Astrocyte (in vitro differentiated cells and primary cell): ENCODE results near the gene RTTN. TPM values are rescaled to one million over a fixed set of nuclear protein-coding genes. Genes with fewer than 3 reads are reported as not detected.

Experiments
- DNase-seq: peaks from one replicate; pipeline ENCODE4 v3.0.0-alpha.2; 2010; ENCODE audit warnings: low read depth
- FAIRE-seq: peaks from 2 replicates; lab custom pipeline; 2011; peaks lifted over from hg19 to GRCh38; lab: Jason Lieb, UNC
- H2AFZ ChIP-seq: 2 replicates; pipeline ENCODE4 v1.6.0; 2012; ENCODE audit warnings: low read depth, low read length, inconsistent platforms
- H3K27ac ChIP-seq: 2 replicates; pipeline ENCODE4 v1.5.1; 2011; ENCODE audit warnings: low read depth, low read length, inconsistent platforms
- H3K27me3 ChIP-seq: 2 replicates; pipeline ENCODE4 v1.6.0; 2011; ENCODE audit warnings: low read length, inconsistent platforms; ENCODE audit not compliant: insufficient read depth
- H3K36me3 ChIP-seq: 2 replicates; pipeline ENCODE4 v1.5.1; 2011; ENCODE audit warnings: low read length, inconsistent platforms; ENCODE audit not compliant: insufficient read depth
- H3K4me1 ChIP-seq: 2 replicates; pipeline ENCODE4 v1.5.1; 2011; ENCODE audit warnings: low read length, inconsistent platforms; ENCODE audit not compliant: insufficient read depth
- H3K4me2 ChIP-seq: 2 replicates; pipeline ENCODE4 v1.6.0; 2012; ENCODE audit warnings: low read length, inconsistent platforms
- H3K4me3 ChIP-seq: 2 replicates; pipeline ENCODE4 v1.5.1; 2011; ENCODE audit warnings: low read depth, mild to moderate bottlenecking, low read length, inconsistent platforms; ENCODE audit not compliant: insufficient read depth
- H3K79me2 ChIP-seq: 2 replicates; pipeline ENCODE4 v1.6.0; 2012; ENCODE audit warnings: mild to moderate bottlenecking, low read length, inconsistent platforms; ENCODE audit not compliant: insufficient read depth
- H3K9ac ChIP-seq: 2 replicates; pipeline ENCODE4 v1.6.0; 2012; ENCODE audit warnings: mild to moderate bottlenecking, low read length, inconsistent platforms
- H3K9me3 ChIP-seq: 2 replicates; pipeline ENCODE4 v1.5.1; 2012; ENCODE audit warnings: low read depth, mild to moderate bottlenecking, low read length, inconsistent platforms; ENCODE audit not compliant: insufficient read depth
- H4K20me1 ChIP-seq: 2 replicates; pipeline ENCODE4 v1.6.0; 2012; ENCODE audit warnings: low read length, inconsistent platforms; ENCODE audit not compliant: insufficient read depth
- H3K27ac Mint-ChIP-seq: one replicate; pipeline ENCODE4 v1.8.0; 2021; ENCODE audit warnings: mild to moderate bottlenecking, mixed read lengths; ENCODE audit not compliant: unreplicated experiment
- H3K27me3 Mint-ChIP-seq: one replicate; pipeline ENCODE4 v1.8.0; 2021; ENCODE audit warnings: low read depth, mixed read lengths; ENCODE audit not compliant: unreplicated experiment
- H3K36me3 Mint-ChIP-seq: one replicate; pipeline ENCODE4 v1.8.0; 2021; ENCODE audit warnings: low read depth, mixed read lengths; ENCODE audit not compliant: unreplicated experiment
- H3K4me1 Mint-ChIP-seq: one replicate; pipeline ENCODE4 v1.8.0; 2021; ENCODE audit warnings: low read depth, mixed read lengths; ENCODE audit not compliant: unreplicated experiment
- H3K4me3 Mint-ChIP-seq: one replicate; pipeline ENCODE4 v1.8.0; 2021; ENCODE audit warnings: mild to moderate bottlenecking, moderate library complexity, mixed read lengths; ENCODE audit not compliant: unreplicated experiment
- H3K9me3 Mint-ChIP-seq: one replicate; pipeline ENCODE4 v1.8.0; 2021; ENCODE audit warnings: mild to moderate bottlenecking, mixed read lengths; ENCODE audit not compliant: unreplicated experiment
- EZH2 ChIP-seq: IDR thresholded peaks from 2 replicates; pipeline ENCODE4 v1.6.1; 2012; ENCODE audit warnings: mild to moderate bottlenecking, low read length, inconsistent platforms; ENCODE audit not compliant: insufficient read depth
- total RNA-seq: library from RNA; stranded (reverse); gene quantifications from 2 replicates; pipeline ENCODE4 v1.2.1, GENCODE V29; 2021
- TF ChIP-seq, protein P1 (sequence below): IDR thresholded peaks from 2 replicates; pipeline ENCODE4 v1.5.1; 2011; ENCODE audit warnings: low read depth, mild to moderate bottlenecking, inconsistent platforms, low read length, moderate library complexity; ENCODE audit not compliant: insufficient read depth

RTTN gene
- total RNA-seq, 1 donor from 2014 or later = 6.3 TPM

DNA sequence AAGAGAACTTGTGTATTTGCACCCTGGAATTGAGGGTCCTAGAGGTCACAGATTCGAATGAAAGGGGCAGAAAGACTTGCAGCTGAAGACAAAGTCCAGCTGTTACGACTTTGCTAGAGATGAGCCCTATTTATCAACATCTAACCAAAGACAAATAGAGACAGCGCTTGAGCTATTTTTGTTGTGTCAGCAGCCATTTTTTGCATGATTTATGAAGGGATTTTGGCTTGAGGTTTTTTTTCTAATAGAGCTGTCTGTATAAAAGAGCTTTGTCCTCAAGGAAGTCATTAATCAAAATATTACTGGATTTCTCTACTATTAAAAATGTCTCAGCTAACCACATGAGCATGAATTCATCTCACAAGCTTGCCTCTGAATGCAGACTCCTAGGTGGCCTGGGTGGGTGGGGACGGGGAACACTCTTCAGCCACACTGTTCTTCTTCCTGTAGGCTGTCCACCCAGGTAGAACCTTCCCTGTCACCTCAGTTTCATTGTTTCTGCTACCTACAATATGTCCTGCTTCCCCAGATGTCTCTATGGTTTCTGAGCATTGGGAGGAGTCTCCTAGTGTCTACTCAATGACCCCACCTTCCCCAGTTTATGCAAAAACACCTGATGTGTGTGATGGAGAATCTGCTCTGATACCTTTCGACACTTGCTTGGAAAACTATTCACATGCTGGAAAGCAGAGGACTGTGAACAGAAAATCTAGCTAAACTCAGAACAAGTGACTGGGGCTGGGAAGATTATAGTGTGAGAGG lies 250.6 kb downstream of the RTTN start:
- H3K4me3 ChIP-seq = no peak overlapping the region
- Mint-ChIP-seq H3K4me3 (no peak overlapping the region), H3K9me3 (no peaks in the 10 kb centered on the region), H3K36me3 (no peaks in the 10 kb centered on the region), H3K27ac (no peak overlapping the region), H3K27me3 (no peaks in the 10 kb centered on the region), H3K4me1 (peaks cover 7% of the 10 kb centered on the region)
- H3K79me2 ChIP-seq = no peaks in the 10 kb centered on the region
- H3K27me3 ChIP-seq = no peaks in the 10 kb centered on the region
- H3K9me3 ChIP-seq = no peaks in the 10 kb centered on the region
- no peak for TF ChIP-seq EZH2
- TF ChIP-seq, protein P1, sequence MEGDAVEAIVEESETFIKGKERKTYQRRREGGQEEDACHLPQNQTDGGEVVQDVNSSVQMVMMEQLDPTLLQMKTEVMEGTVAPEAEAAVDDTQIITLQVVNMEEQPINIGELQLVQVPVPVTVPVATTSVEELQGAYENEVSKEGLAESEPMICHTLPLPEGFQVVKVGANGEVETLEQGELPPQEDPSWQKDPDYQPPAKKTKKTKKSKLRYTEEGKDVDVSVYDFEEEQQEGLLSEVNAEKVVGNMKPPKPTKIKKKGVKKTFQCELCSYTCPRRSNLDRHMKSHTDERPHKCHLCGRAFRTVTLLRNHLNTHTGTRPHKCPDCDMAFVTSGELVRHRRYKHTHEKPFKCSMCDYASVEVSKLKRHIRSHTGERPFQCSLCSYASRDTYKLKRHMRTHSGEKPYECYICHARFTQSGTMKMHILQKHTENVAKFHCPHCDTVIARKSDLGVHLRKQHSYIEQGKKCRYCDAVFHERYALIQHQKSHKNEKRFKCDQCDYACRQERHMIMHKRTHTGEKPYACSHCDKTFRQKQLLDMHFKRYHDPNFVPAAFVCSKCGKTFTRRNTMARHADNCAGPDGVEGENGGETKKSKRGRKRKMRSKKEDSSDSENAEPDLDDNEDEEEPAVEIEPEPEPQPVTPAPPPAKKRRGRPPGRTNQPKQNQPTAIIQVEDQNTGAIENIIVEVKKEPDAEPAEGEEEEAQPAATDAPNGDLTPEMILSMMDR = no peak
- no peak overlapping the region for H3K9ac ChIP-seq
- H3K36me3 ChIP-seq = no peaks in the 10 kb centered on the region
- no peak overlapping the region for H2AFZ ChIP-seq
- no peaks in the 10 kb centered on the region for H4K20me1 ChIP-seq
- H3K4me1 ChIP-seq = peaks cover 3% of the 10 kb centered on the region
- H3K27ac ChIP-seq = no peak overlapping the region
- H3K4me2 ChIP-seq = no peak overlapping the region
- DNase-seq (peak; percentile 40), FAIRE-seq (no peak)

DNA sequence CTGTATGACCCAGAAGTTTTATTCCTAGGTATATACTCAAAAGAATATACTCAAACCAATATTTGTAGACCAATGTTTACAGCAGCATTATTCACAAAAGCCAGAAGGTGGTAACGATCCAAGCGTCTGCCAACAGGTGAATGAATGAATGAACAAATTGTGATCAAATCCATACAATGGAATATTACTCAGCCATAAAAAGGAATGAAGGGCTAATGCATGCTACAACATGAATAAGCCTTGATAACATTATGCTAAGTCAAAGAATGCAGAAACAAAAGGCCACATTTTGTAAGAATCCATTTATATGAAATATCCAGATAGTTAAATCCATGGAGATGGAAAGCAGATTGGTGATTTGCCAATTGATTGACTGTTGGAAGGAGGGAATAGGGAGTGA lies 252.3 kb downstream of the RTTN start:
- Histone ChIP-seq H3K9me3 (no peaks in the 10 kb centered on the region), H3K36me3 (no peaks in the 10 kb centered on the region), H3K27ac (no peak overlapping the region), H3K4me3 (no peak overlapping the region), H3K79me2 (no peaks in the 10 kb centered on the region), H2AFZ (no peak overlapping the region), H4K20me1 (no peaks in the 10 kb centered on the region), H3K27me3 (no peaks in the 10 kb centered on the region), H3K4me1 (peaks cover 3% of the 10 kb centered on the region), H3K4me2 (no peak overlapping the region), H3K9ac (no peak overlapping the region)
- DNase-seq (no peak), FAIRE-seq (no peak)
- Mint-ChIP-seq H3K4me3 (no peak overlapping the region), H3K36me3 (no peaks in the 10 kb centered on the region), H3K27ac (no peak overlapping the region), H3K4me1 (peaks cover 9% of the 10 kb centered on the region), H3K9me3 (no peaks in the 10 kb centered on the region), H3K27me3 (no peaks in the 10 kb centered on the region)
- no peak for TF ChIP-seq EZH2
- TF ChIP-seq, protein P1 = no peak

Other genes starting within 250 kb of the RTTN start
- 20.5 and 24.1 TPM in 2 replicates for gene SOCS6, start 83.4 kb upstream of the RTTN start, total RNA-seq